HG03280 (cell line): ENCODE results near the gene ANKUB1.
A peak's percentile ranks its signal among the peaks of the same experiment; 100 is the strongest.

Experiments used
- ATAC-seq: cut with Tn5 transposase; IDR thresholded peaks from one replicate; pipeline ENCODE4 v1.9.1; 2021; ENCODE audit warnings: mild to moderate bottlenecking, moderate library complexity; ENCODE audit not compliant: unreplicated experiment

The ANKUB1 gene

DNA sequence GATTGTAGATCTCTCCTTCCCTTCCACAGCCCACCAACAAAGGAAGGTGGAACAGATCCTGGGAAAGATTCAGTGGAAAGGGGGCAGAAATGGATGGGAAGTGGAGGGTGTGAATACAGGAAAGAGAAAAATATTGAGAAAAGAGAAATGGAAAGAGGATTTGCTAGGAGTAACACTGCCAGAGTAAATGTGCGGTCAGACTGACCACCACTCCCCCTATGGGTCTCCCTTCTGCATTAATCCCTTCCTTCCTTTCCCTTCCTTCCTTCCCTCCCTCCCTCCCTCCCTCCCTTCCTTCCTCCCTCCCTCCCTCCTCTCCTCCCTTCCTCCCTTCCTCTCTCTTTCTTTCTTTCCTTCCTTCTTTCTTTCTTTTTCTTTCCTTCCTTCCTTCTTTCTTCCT is 28.1 kb downstream of the ANKUB1 start:
- no peak for ATAC-seq

DNA sequence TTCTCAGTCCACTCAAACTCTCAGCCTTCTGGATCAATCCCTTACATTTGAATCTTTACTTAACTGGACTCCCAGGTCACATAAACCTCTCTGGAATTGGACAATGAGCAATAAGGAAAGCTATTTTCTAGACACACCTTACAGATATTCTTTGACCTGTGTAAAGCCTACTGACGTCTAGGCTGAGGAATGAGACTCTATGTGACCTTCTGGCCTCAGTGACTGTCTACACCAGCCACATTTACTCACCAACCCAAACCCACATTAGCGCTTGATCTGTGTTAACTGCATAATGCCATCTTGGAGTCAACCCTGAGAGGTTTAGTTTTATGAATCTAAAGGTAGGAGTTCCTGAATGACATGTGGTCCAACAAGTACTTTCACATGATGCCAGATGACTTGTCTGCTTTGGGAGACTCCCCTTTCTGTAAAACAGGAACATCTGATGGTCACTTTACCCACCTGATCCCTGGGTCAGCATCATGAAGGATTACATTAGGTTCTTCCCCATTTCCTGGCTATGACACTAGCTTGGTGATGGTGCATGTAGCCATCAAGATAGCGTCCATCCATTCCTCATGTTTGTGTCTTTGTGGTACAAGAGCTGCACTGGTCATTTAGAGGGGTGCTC is 28.7 kb downstream of the ANKUB1 start:
- ATAC-seq, result no peak

DNA sequence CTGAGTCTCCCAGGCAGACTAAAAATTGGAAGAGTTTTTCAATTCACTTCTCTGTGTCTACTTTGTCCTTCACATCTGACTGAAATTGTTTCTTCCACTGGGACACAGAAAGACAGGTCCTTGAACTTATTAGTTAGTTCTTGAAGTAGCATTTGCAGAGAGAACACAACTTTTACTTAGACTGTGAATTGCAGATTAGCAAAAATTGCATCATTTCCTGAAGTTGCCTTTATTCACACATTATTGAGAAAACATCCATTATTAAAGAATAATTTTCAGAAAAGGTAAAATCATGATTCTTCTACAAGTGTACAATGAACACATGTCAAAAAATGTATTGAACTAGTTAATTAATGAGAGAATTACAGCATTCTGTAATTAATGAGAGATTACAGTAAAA is 38.6 kb downstream of the ANKUB1 start:
- no peak for ATAC-seq

DNA sequence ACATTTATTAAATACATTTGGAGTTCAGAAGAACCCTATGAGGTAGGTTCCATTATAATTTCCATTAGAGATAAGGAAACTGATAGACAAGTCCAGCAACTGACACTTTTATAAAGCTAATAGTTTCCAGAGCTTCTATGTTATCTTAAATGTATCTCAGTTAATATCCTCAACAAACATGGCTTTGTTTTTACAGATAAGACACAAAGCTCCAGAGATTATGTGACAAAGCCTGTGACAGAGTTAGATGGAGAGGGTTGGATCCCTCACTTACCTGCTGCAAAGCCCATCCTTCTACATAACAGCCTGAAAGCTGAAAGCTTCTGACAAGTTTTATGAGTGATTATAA is 39.6 kb downstream of the ANKUB1 start:
- ATAC-seq, result no peak

GRCh38 chr3:149752051-149752787 is 40.1 kb downstream of the ANKUB1 start, which contains the start of gene COMMD2:
COMMD2 (minus strand) TSS chr3:149752489; CDS start chr3:149752444, 45 bp downstream.
- peak; percentile 99 for ATAC-seq

DNA sequence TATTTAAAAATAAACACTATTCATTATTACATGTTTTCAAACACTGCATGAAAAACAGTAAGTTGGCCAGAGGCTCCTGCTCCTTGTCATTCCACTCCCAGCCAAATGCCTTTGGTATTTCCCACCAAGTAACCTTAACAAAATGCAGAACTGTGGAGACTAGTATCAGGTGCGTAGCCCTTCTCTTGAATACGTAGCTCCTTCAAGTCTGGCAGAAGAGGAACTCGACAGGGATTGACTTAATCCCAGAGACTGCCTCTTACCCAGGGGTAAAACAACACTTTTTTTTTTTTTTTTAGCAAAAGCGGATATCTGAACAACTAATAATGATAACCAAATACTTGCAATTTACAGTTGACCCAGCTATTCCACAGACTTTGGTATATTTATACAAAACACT is 40.8 kb downstream of the ANKUB1 start:
- ATAC-seq, result no peak

GRCh38 chr3:149744606-149745005 is 47.7 kb downstream of the ANKUB1 start:
- no peak for ATAC-seq

DNA sequence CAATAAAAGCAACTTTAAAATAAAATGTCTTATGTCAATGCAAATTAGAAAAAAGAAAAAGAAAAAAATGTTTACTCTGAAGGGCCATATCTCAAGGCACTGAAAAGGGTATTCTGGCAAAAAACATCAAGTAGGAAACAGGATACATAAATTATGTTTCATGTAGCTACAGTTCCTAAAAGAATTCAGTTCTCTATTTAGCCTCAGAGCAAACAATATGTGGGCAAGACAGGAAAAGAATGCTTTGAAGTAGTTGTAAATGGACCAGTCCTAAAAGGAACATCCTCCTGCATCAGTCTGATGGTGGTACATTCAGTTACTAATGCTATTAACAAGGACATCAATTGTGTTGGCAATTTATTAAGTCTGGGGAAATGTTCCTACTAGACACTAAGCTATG is 48.2 kb downstream of the ANKUB1 start:
- no peak for ATAC-seq

- no peak for ATAC-seq
These were observed 53.0 kb downstream of the ANKUB1 start for GRCh38 chr3:149739396-149739795.

- no peak for ATAC-seq
These were observed 53.5 kb downstream of the ANKUB1 start for GRCh38 chr3:149738876-149739275.

GRCh38 chr3:149736953-149737205 is 55.5 kb downstream of the ANKUB1 start:
- no peak for ATAC-seq

DNA sequence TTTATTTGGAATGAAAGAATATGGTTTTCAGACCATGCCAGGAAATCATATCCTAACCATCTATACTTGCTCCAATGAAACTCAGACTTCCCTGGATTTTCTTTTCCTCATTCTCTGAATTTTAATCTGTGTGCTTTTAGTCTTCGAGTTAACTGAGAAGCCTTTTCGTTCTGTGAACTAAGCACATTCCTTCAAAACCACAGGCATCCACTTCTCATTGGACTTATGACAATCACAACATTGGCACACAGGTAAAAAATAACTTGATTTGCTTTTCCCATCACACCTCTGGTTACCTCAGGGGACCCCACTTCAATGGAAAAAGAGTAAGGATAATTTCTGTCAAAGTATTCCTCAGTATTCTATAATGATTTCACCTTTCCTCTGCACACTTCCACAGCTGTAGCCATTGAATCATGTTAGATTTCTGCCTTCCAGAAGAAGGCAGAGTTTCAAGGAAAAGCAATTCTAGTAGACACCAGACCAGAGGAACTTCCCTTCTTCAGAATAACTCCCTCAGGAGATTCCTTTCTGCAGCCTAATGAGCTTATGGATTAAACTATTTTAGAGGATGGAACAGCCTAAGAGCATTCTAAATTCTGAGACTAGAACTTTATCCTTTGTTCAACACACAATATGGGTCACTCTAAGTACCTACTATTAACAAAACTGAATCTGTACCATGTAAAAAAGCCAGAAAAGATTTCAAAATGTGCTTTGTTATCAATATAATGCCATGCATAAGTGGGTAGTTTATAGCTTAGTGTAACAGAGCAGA is 56.0 kb downstream of the ANKUB1 start:
- no peak for ATAC-seq

DNA sequence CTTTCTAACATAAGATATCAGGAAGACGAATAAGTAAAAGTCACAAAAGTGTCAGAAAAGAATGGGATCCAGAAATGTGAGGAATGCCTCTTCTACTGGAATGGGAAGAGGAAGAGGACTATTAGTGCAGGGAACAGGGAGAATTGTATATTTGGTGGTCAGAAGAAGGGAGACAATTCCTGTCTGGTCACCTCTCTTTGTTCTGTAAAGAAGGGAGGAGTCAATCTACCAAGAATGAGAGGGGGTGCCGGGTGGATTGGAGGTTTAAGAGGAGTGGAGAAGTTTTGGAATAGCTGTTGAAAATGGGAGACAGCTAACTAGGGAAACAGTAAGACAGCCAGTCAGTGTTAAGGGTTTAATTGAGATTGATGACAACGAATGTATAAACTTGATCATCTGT is 60.1 kb downstream of the ANKUB1 start:
- ATAC-seq, result no peak

DNA sequence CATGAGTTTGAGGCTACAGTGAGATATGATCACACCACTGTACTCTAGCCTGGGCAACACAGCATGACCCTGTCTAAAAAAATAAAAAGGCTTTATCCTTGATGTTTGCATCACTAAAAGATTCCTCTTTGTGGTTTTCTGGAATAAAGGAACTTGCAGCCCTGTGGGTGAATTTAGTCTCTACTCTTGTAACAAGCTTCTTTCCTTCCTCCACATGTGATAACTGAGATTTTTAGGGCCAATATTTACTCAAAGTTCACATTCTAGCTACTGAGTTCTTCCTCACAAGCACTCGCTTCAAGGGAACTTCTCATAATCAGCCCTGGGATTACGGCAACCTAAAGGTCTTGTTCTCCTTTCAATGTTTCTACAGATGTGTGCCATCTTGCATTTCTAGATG is 64.7 kb downstream of the ANKUB1 start:
- ATAC-seq, result no peak

DNA sequence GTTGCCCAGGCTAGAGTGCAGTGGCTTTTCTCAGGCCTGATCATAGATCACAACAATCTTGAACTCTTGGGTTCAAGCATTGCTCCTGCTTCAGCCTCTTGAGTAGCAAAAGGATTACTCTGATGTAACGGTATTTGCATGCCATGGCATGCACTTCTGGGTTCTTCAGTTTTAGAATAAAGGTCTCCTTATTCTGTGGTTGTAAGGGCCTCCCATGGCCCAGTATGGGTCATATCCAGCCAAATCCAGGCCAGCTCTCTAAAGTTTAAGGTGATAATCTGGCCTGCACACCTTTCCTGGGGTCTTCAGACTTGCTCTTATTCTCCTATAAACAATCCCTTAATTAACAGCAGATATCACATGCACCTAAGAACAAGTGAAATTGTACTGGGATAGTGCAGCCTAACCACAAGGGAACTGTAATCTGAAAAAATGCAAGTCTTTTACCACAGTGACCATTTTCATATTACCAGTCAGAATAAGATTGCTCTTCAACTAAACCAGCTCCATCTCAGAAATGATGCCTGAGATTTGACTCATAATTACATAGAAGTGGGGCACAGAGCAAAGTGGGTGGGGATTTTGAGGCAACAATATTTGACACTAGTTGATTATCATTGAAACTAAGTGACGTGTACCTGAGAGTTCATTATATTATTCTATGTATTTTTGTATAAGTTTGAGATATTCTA is 65.5 kb downstream of the ANKUB1 start:
- ATAC-seq, result peak; percentile 90

DNA sequence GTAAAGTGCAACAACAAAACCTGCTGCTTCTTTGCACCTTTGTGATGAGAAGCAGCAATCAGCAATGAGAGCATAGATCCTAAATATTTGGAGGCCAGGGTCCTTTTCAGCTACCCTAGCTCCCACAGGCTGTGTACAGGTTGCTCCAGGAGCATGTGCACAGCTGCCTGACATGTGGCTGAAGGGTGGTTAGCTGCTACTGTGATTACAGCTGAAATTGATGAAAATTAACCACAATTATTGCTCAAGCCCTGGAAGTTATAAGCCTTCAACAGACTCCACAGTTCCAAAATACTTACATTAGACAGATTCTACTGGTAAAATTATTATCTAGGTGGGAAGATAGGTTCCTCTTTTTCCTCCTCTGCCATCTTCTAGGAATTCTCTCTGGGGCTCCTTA is 68.6 kb downstream of the ANKUB1 start:
- ATAC-seq, result no peak

GRCh38 chr3:149720918-149721317 is 71.4 kb downstream of the ANKUB1 start:
- ATAC-seq, result no peak

- ATAC-seq, result no peak
These were observed 74.8 kb downstream of the ANKUB1 start for GRCh38 chr3:149717391-149718056.

GRCh38 chr3:149716984-149717383 is 75.4 kb downstream of the ANKUB1 start:
- ATAC-seq, result no peak

DNA sequence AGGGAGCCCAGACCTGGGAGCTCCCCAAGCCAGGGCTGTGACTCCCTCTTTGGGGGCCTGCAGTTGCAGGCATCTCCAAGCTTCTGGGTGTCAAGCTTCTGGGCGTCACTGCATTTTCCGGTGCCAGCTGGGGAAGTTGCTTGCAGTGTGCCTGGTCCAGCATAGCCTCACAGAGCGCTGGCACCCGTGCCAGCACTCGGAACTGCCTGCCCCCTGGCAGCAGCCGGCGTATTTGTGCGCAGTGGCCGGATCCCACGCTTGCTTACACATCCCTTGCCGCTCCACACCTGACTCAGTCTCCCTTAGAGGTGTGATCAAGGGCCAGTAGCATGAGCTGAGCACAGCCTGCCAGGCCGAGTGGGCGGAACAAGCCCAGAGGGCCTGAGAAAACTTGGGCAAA is 77.1 kb downstream of the ANKUB1 start:
- no peak for ATAC-seq
